ENCODE data around the gene PNPLA5. TPM values are rescaled to one million over a fixed set of nuclear protein-coding genes. Genes with fewer than 3 reads are reported as not detected.

Gene PNPLA5
- total RNA-seq, 2 donors from 2014 or later = not detected

GRCh38 chr22:43843783-43844530 lies 47.9 kb downstream of the PNPLA5 start:
- DNase-seq (ENCODE audit: low spot score) = no peak
- Histone ChIP-seq H3K27me3 (replicated peaks; ENCODE audit: insufficient read depth) (no peaks in the 10 kb centered on the region), H3K27ac (no peak overlapping the region), H3K36me3 (no peaks in the 10 kb centered on the region), H3K4me1 (ENCODE audit: control insufficient read depth in 1 of 2, low read depth in 2 of 2) (no peaks in the 10 kb centered on the region), H3K9me3 (no peaks in the 10 kb centered on the region), H3K4me3 (no peak overlapping the region)
- ATAC-seq (ENCODE audit: insufficient number of reproducible peaks, low FRiP score, low read depth) = no peak
- TF ChIP-seq CTCF (IDR thresholded peaks at IDR 0.05) = no peak

- DNase-seq (ENCODE audit: low spot score) = no peak
- Histone ChIP-seq H3K36me3 (no peaks in the 10 kb centered on the region), H3K27me3 (replicated peaks; ENCODE audit: insufficient read depth) (no peaks in the 10 kb centered on the region), H3K4me3 (no peak overlapping the region), H3K9me3 (no peaks in the 10 kb centered on the region), H3K27ac (no peak overlapping the region), H3K4me1 (ENCODE audit: control insufficient read depth in 1 of 2, low read depth in 2 of 2) (no peaks in the 10 kb centered on the region)
- ATAC-seq (ENCODE audit: insufficient number of reproducible peaks, low FRiP score, low read depth) = no peak
- TF ChIP-seq CTCF (IDR thresholded peaks at IDR 0.05) = no peak
Measured at GRCh38 chr22:43841742-43842141, 50.1 kb downstream of the PNPLA5 start.

- ATAC-seq (ENCODE audit: insufficient number of reproducible peaks, low FRiP score, low read depth) (no peak), DNase-seq (ENCODE audit: low spot score) (no peak)
- TF ChIP-seq CTCF (IDR thresholded peaks at IDR 0.05) = no peak
- H3K9me3 ChIP-seq = no peaks in the 10 kb centered on the region
- no peak overlapping the region for H3K27ac ChIP-seq
- H3K4me3 ChIP-seq = no peak overlapping the region
- H3K4me1 ChIP-seq (ENCODE audit: control insufficient read depth in 1 of 2, low read depth in 2 of 2) = no peaks in the 10 kb centered on the region
- H3K36me3 ChIP-seq = no peaks in the 10 kb centered on the region
- no peaks in the 10 kb centered on the region for H3K27me3 ChIP-seq (replicated peaks; ENCODE audit: insufficient read depth)
Measured at GRCh38 chr22:43840851-43841250, 51.0 kb downstream of the PNPLA5 start.

GRCh38 chr22:43840431-43840830 lies 51.4 kb downstream of the PNPLA5 start:
- no peak for TF ChIP-seq CTCF (IDR thresholded peaks at IDR 0.05)
- Histone ChIP-seq H3K4me3 (no peak overlapping the region), H3K4me1 (ENCODE audit: control insufficient read depth in 1 of 2, low read depth in 2 of 2) (no peaks in the 10 kb centered on the region), H3K36me3 (no peaks in the 10 kb centered on the region), H3K27me3 (replicated peaks; ENCODE audit: insufficient read depth) (no peaks in the 10 kb centered on the region), H3K9me3 (no peaks in the 10 kb centered on the region), H3K27ac (no peak overlapping the region)
- ATAC-seq (ENCODE audit: insufficient number of reproducible peaks, low FRiP score, low read depth) (no peak), DNase-seq (ENCODE audit: low spot score) (no peak)

GRCh38 chr22:43839781-43840180 lies 52.0 kb downstream of the PNPLA5 start:
- no peaks in the 10 kb centered on the region for H3K4me1 ChIP-seq (ENCODE audit: control insufficient read depth in 1 of 2, low read depth in 2 of 2)
- no peak for TF ChIP-seq CTCF (IDR thresholded peaks at IDR 0.05)
- ATAC-seq (ENCODE audit: insufficient number of reproducible peaks, low FRiP score, low read depth) = no peak
- no peak overlapping the region for H3K4me3 ChIP-seq
- H3K9me3 ChIP-seq = no peaks in the 10 kb centered on the region
- no peak for DNase-seq (ENCODE audit: low spot score)
- H3K27ac ChIP-seq = no peak overlapping the region
- H3K36me3 ChIP-seq = no peaks in the 10 kb centered on the region
- no peaks in the 10 kb centered on the region for H3K27me3 ChIP-seq (replicated peaks; ENCODE audit: insufficient read depth)
